Cardiac muscle cell (in vitro differentiated cells and primary cell): ENCODE measurements around the gene MAGEA11. TPM values are rescaled to one million over a fixed set of nuclear protein-coding genes. Genes with fewer than 3 reads are reported as not detected.
"Not testable (repeated sequence)": the region's sequence is repeated elsewhere in the genome, so short reads cannot be mapped to it uniquely, and the experiment has no call there.

ENCODE experiments used
- DNase-seq, 2 donors: peaks; one replicate each; pipeline versions ENCODE4 v3.0.0 to v3.0.0-alpha.2; 2010 to 2017; ENCODE audit warnings: low read depth in 1 of 2, low spot score in 1 of 2
- H3K27ac ChIP-seq: fragments of 200-600 bp; sonication (generic); 2 replicates; pipeline ENCODE4 v1.5.1; 2016
- H3K27me3 ChIP-seq: fragments of 200-600 bp; sonication (generic); 2 replicates; pipeline ENCODE4 v1.6.0; 2016; ENCODE audit warnings: control low read depth
- H3K36me3 ChIP-seq: fragments of 200-600 bp; sonication (generic); 2 replicates; pipeline ENCODE4 v1.5.1; 2016; ENCODE audit warnings: control low read depth
- H3K4me1 ChIP-seq: fragments of 200-600 bp; sonication (generic); 2 replicates; pipeline ENCODE4 v1.8.1; 2017; ENCODE audit warnings: low read depth, mild to moderate bottlenecking, mixed run types
- H3K4me3 ChIP-seq: fragments of 200-600 bp; sonication (generic); 2 replicates; pipeline ENCODE4 v1.5.1; 2016; ENCODE audit warnings: mild to moderate bottlenecking
- H3K9me3 ChIP-seq: fragments of 200-600 bp; sonication (generic); 2 replicates; pipeline ENCODE4 v1.5.1; 2017; ENCODE audit warnings: low read depth, mild to moderate bottlenecking, control low read depth
- CTCF ChIP-seq: IDR thresholded peaks from 2 replicates; pipeline ENCODE4 v1.5.1; 2012; ENCODE audit warnings: low read depth, mild to moderate bottlenecking, low read length
- polyA plus RNA-seq: library from polyadenylated mRNA; unstranded; fragments of >200 nt; fragmentation: Nextera tagmentation; extraction: Ambion mirVana; gene quantifications from 2 replicates; pipeline ENCODE4 v1.2.1, GENCODE V29; 2016
- total RNA-seq: library from RNA; depleted of rRNA; stranded (reverse); fragments of >200 nt; gene quantifications from 2 replicates; pipeline ENCODE4 v1.2.3, GENCODE V29; 2016

Gene MAGEA11
- total and polyA plus RNA-seq, 2 experiments from 2014 or later = not detected

GRCh38 chrX:149759824-149760223 is 48.0 kb downstream of the MAGEA11 start:
- no peaks in the 10 kb centered on the region for H3K36me3 ChIP-seq
- H3K9me3 ChIP-seq = no peaks in the 10 kb centered on the region
- no peak overlapping the region for H3K27ac ChIP-seq
- no peaks in the 10 kb centered on the region for H3K4me1 ChIP-seq
- no peak for DNase-seq
- H3K27me3 ChIP-seq = no peaks in the 10 kb centered on the region
- TF ChIP-seq CTCF = no peak
- no peak overlapping the region for H3K4me3 ChIP-seq

GRCh38 chrX:149760965-149761364 is 49.1 kb downstream of the MAGEA11 start:
- no peak for DNase-seq
- Histone ChIP-seq H3K4me1 (no peaks in the 10 kb centered on the region), H3K9me3 (no peaks in the 10 kb centered on the region), H3K36me3 (no peaks in the 10 kb centered on the region), H3K27ac (no peak overlapping the region), H3K4me3 (no peak overlapping the region), H3K27me3 (no peaks in the 10 kb centered on the region)
- no peak for TF ChIP-seq CTCF

- H3K4me3 ChIP-seq, H3K36me3 ChIP-seq, H3K27ac ChIP-seq, H3K4me1 ChIP-seq, H3K27me3 ChIP-seq, H3K9me3 ChIP-seq, DNase-seq: not testable (repeated sequence)
Observed at GRCh38 chrX:149761858-149762674, 50.2 kb downstream of the MAGEA11 start.

- Histone ChIP-seq H3K4me1 (no peaks in the 10 kb centered on the region), H3K36me3 (no peaks in the 10 kb centered on the region), H3K4me3 (no peak overlapping the region), H3K9me3 (no peaks in the 10 kb centered on the region), H3K27ac (no peak overlapping the region), H3K27me3 (no peaks in the 10 kb centered on the region)
- DNase-seq = no peak
- TF ChIP-seq CTCF = no peak
Observed at GRCh38 chrX:149762696-149763614, 51.1 kb downstream of the MAGEA11 start.

Other genes starting within 250 kb of the MAGEA11 start
- 26.5 and 38.6 TPM in 2 replicates for gene IDS, start 206.8 kb upstream of the MAGEA11 start, total RNA-seq
- gene IDS, start 206.8 kb upstream of the MAGEA11 start, polyA plus RNA-seq = 27.8 and 44.0 TPM in 2 replicates
- 15.1 and 21.5 TPM in 2 replicates for gene EOLA1, start 171.0 kb upstream of the MAGEA11 start, total RNA-seq
- gene EOLA1, start 171.0 kb upstream of the MAGEA11 start, polyA plus RNA-seq = 14.2 and 18.8 TPM in 2 replicates
- gene HSFX3, start 162.1 kb upstream of the MAGEA11 start, total RNA-seq = not detected in 2 replicates
- not detected in 2 replicates for gene HSFX3, start 162.1 kb upstream of the MAGEA11 start, polyA plus RNA-seq
- not detected in 2 replicates for gene MAGEA9B, start 124.6 kb upstream of the MAGEA11 start, total RNA-seq
- gene MAGEA9B, start 124.6 kb upstream of the MAGEA11 start, polyA plus RNA-seq = not detected in 2 replicates
- not detected in 2 replicates for gene HSFX2, start 116.7 kb upstream of the MAGEA11 start, total RNA-seq
- gene HSFX2, start 116.7 kb upstream of the MAGEA11 start, polyA plus RNA-seq = 0.43 TPM in 1 of 2 replicates, not detected in the other
- gene TMEM185A, start 80.3 kb upstream of the MAGEA11 start, total RNA-seq = 55.5 and 107 TPM in 2 replicates
- gene TMEM185A, start 80.3 kb upstream of the MAGEA11 start, polyA plus RNA-seq = 62.5 and 84.3 TPM in 2 replicates
- gene HSFX1, start 62.0 kb downstream of the MAGEA11 start, total RNA-seq = 4.0 and 5.2 TPM in 2 replicates
- 2.6 and 3.5 TPM in 2 replicates for gene HSFX1, start 62.0 kb downstream of the MAGEA11 start, polyA plus RNA-seq
- not detected in 2 replicates for gene MAGEA9, start 69.9 kb downstream of the MAGEA11 start, total RNA-seq
- gene MAGEA9, start 69.9 kb downstream of the MAGEA11 start, polyA plus RNA-seq = not detected in 2 replicates
- not detected in 2 replicates for gene MAGEA8, start 169.1 kb downstream of the MAGEA11 start, total RNA-seq
- gene MAGEA8, start 169.1 kb downstream of the MAGEA11 start, polyA plus RNA-seq = 0.34 TPM in 1 of 2 replicates, not detected in the other
- not detected in 2 replicates for gene HSFX4, start 217.5 kb downstream of the MAGEA11 start, total RNA-seq
- gene HSFX4, start 217.5 kb downstream of the MAGEA11 start, polyA plus RNA-seq = not detected in 2 replicates
- gene EOLA2, start 226.4 kb downstream of the MAGEA11 start, total RNA-seq = 24.7 and 26.2 TPM in 2 replicates
- gene EOLA2, start 226.4 kb downstream of the MAGEA11 start, polyA plus RNA-seq = 36.4 and 40.2 TPM in 2 replicates